22Rv1 (cell line): ENCODE measurements around the gene ZNF892.

Experiments used
- H3K27ac ChIP-seq: fragments of 450-650 bp; 2 replicates; pipeline ENCODE4 v1.5.1; 2017
- ZFX ChIP-seq: fragments of 450-650 bp; IDR thresholded peaks from 2 replicates; pipeline ENCODE4 v1.6.1; 2017; ENCODE audit warnings: antibody characterized with exemption, borderline replicate concordance
- TF ChIP-seq, protein P1 (sequence below): fragments of 450-650 bp; IDR thresholded peaks from 2 replicates; pipeline ENCODE4 v1.5.1; 2017; ENCODE audit warnings: mild to moderate bottlenecking

ZNF892 gene

GRCh38 chr2:95207111-95207961 lies at the start of gene ZNF892:
TSS of gene ZNF892 (plus strand) at chr2:95207521. CDS start at chr2:95207816, 295 bp downstream.
- no peak for TF ChIP-seq ZFX
- TF ChIP-seq, protein P1, sequence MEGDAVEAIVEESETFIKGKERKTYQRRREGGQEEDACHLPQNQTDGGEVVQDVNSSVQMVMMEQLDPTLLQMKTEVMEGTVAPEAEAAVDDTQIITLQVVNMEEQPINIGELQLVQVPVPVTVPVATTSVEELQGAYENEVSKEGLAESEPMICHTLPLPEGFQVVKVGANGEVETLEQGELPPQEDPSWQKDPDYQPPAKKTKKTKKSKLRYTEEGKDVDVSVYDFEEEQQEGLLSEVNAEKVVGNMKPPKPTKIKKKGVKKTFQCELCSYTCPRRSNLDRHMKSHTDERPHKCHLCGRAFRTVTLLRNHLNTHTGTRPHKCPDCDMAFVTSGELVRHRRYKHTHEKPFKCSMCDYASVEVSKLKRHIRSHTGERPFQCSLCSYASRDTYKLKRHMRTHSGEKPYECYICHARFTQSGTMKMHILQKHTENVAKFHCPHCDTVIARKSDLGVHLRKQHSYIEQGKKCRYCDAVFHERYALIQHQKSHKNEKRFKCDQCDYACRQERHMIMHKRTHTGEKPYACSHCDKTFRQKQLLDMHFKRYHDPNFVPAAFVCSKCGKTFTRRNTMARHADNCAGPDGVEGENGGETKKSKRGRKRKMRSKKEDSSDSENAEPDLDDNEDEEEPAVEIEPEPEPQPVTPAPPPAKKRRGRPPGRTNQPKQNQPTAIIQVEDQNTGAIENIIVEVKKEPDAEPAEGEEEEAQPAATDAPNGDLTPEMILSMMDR, result peak; percentile 79
- H3K27ac ChIP-seq, result peak within 1 kb of the TSS; percentile 79

DNA sequence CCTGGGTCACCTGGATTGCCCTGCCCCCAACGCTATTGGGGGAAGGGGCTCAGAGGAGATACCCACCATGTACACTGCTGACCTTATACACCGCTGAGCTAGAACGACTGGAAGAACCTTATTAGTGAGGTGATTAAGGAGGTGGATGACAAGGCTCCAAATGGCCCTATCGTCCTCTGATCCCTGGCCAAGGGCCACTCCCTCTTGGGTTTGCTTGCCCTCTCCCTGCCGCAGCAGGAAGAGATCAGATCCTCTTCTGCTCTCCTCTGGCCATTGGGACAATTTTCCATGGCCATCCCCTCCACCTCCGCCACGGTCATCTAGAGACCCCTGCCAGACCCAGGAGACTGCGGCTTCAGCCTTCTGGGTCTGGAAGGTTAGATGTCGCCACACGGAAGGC lies 48.9 kb upstream of the ZNF892 start:
- no peak overlapping the region for H3K27ac ChIP-seq

GRCh38 chr2:95158891-95159619 lies 48.3 kb upstream of the ZNF892 start:
- H3K27ac ChIP-seq, result 0 out of 2 replicates have a peak overlapping the region, but pooled peaks have one; percentile 23
- TF ChIP-seq, protein P1, result no peak
- no peak for TF ChIP-seq ZFX

More for the DNA sequence above, 48.9 kb upstream of the ZNF892 start:
- TF ChIP-seq ZFX, result no peak
- TF ChIP-seq, protein P1, result no peak

- peak within 1 kb of the TSS; percentile 37; the same call in 1 of the 2 replicates for H3K27ac ChIP-seq
Measured at GRCh38 chr2:95159690-95160449, 47.5 kb upstream of the ZNF892 start, which contains the start of gene ZNF514. TSS of gene ZNF514 (minus strand) at chr2:95159848. CDS start at chr2:95153253, 6,595 bp downstream.

DNA sequence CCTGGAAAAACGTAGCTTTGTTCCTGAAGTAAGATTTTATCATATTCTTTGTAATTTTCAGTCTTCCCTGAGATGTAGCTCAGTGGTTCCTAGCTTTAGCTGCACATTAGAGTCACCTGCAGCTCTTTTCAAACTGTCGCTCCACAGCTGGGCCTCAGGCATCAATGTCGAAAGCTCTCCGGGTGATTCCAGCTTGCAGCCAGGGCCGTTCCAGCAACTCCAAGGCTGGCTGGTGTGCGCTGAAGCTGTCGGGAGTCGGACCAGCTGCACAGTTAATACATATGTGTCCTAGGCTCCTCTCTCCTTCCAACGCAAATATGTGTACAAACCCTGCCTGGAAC lies 42.3 kb upstream of the ZNF892 start:
- TF ChIP-seq, protein P1, result no peak
- TF ChIP-seq ZFX, result no peak
- peak overlapping the region; percentile 86 for H3K27ac ChIP-seq

More at GRCh38 chr2:95159690-95160449, 47.5 kb upstream of the ZNF892 start, which contains the start of gene ZNF514:
- no peak for TF ChIP-seq ZFX
- TF ChIP-seq, protein P1, result no peak

GRCh38 chr2:95165371-95166064 lies 41.8 kb upstream of the ZNF892 start, which contains the start of gene ZNF2:
TSS of gene ZNF2 (plus strand) at chr2:95165809. CDS start at chr2:95176227, 10,418 bp downstream.
- TF ChIP-seq, protein P1, result peak; percentile 23; the same call in 1 of the 2 replicates
- TF ChIP-seq ZFX, result no peak
- H3K27ac ChIP-seq, result peak within 1 kb of the TSS; percentile 86
